ENCODE measurements around the gene FKBP11.
"Not testable (repeated sequence)": the region's sequence is repeated elsewhere in the genome, so short reads cannot be mapped to it uniquely, and the experiment has no call there.

The FKBP11 gene

DNA sequence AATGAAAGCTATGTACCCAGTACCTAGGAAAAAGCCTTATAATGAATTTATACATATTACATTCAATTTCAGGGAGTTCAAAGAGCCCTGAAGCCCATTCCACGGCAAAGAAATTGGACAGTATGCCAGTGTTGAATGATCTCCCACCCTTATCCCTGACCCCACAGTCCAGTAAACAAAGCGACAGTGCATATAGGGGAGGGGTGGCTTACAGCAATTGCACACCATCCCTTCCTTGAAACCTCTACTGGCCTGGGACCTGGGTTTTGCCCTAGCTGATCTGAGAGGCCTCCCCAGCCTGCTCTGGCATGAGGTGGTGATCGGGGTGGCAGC lies 42.4 kb downstream of the FKBP11 start:
- Histone ChIP-seq H3K27me3 (ENCODE audit: insufficient read depth, low read depth, severe bottlenecking) (no peaks in the 10 kb centered on the region), H3K4me3 (ENCODE audit: low read depth, low read length) (no peak overlapping the region), H3K9me3 (ENCODE audit: severe bottlenecking) (no peaks in the 10 kb centered on the region), H3K36me3 (no peaks in the 10 kb centered on the region), H3K27ac (no peak overlapping the region)
- TF ChIP-seq, protein P1, sequence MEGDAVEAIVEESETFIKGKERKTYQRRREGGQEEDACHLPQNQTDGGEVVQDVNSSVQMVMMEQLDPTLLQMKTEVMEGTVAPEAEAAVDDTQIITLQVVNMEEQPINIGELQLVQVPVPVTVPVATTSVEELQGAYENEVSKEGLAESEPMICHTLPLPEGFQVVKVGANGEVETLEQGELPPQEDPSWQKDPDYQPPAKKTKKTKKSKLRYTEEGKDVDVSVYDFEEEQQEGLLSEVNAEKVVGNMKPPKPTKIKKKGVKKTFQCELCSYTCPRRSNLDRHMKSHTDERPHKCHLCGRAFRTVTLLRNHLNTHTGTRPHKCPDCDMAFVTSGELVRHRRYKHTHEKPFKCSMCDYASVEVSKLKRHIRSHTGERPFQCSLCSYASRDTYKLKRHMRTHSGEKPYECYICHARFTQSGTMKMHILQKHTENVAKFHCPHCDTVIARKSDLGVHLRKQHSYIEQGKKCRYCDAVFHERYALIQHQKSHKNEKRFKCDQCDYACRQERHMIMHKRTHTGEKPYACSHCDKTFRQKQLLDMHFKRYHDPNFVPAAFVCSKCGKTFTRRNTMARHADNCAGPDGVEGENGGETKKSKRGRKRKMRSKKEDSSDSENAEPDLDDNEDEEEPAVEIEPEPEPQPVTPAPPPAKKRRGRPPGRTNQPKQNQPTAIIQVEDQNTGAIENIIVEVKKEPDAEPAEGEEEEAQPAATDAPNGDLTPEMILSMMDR (IDR thresholded peaks at IDR 0.05; ENCODE audit: low read depth, low read length) = no peak
- no peak for DNase-seq

DNA sequence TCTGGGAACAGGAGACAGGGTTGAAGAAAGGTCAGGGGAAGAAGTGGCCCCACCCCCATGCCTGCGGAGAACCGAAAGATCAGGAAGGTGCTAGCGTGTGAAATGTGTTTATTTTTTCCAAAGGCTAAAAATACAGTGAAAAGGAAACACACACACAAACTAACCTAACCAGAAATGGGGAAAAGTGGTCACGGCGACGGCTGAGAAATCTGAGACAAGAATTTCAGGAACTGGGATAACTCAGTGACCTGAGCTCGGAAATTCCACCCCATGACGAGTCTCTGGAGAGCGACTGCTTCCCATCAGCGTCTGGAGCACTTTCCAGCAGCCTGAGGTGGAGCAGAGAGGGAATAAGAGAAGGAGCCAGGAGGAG lies 43.0 kb downstream of the FKBP11 start:
- H3K27ac ChIP-seq = no peak overlapping the region
- TF ChIP-seq, protein P1 (IDR thresholded peaks at IDR 0.05; ENCODE audit: low read depth, low read length) = no peak

GRCh38 chr12:48881686-48882314 lies 43.5 kb downstream of the FKBP11 start:
- Histone ChIP-seq H3K9me3 (ENCODE audit: severe bottlenecking) (no peaks in the 10 kb centered on the region), H3K4me3 (ENCODE audit: low read depth, low read length) (no peak overlapping the region), H3K27me3 (ENCODE audit: insufficient read depth, low read depth, severe bottlenecking) (no peaks in the 10 kb centered on the region), H3K36me3 (no peaks in the 10 kb centered on the region), H3K27ac (no peak overlapping the region)
- TF ChIP-seq, protein P1 (IDR thresholded peaks at IDR 0.05; ENCODE audit: low read depth, low read length) = no peak
- DNase-seq = no peak

More for the DNA sequence above, 43.0 kb downstream of the FKBP11 start:
- H3K36me3 ChIP-seq = no peaks in the 10 kb centered on the region
- no peak for DNase-seq
- H3K27me3 ChIP-seq (ENCODE audit: insufficient read depth, low read depth, severe bottlenecking) = no peaks in the 10 kb centered on the region
- no peak overlapping the region for H3K4me3 ChIP-seq (ENCODE audit: low read depth, low read length)
- H3K9me3 ChIP-seq (ENCODE audit: severe bottlenecking) = no peaks in the 10 kb centered on the region

- H3K27me3 ChIP-seq (ENCODE audit: insufficient read depth, low read depth, severe bottlenecking) = no peaks in the 10 kb centered on the region
- no peak overlapping the region for H3K4me3 ChIP-seq (ENCODE audit: low read depth, low read length)
Measured at GRCh38 chr12:48880647-48881046, 44.6 kb downstream of the FKBP11 start.

GRCh38 chr12:48878548-48878947 lies 46.7 kb downstream of the FKBP11 start:
- Histone ChIP-seq H3K27ac (no peak overlapping the region), H3K4me3 (ENCODE audit: low read depth, low read length) (no peak overlapping the region), H3K36me3 (no peaks in the 10 kb centered on the region), H3K9me3 (ENCODE audit: severe bottlenecking) (no peaks in the 10 kb centered on the region), H3K27me3 (ENCODE audit: insufficient read depth, low read depth, severe bottlenecking) (no peaks in the 10 kb centered on the region)
- no peak for DNase-seq
- TF ChIP-seq, protein P1 (IDR thresholded peaks at IDR 0.05; ENCODE audit: low read depth, low read length) = no peak

More at GRCh38 chr12:48880647-48881046, 44.6 kb downstream of the FKBP11 start:
- Histone ChIP-seq H3K9me3 (ENCODE audit: severe bottlenecking) (no peaks in the 10 kb centered on the region), H3K27ac (no peak overlapping the region), H3K36me3 (no peaks in the 10 kb centered on the region)
- DNase-seq = no peak
- TF ChIP-seq, protein P1 (IDR thresholded peaks at IDR 0.05; ENCODE audit: low read depth, low read length) = no peak

DNA sequence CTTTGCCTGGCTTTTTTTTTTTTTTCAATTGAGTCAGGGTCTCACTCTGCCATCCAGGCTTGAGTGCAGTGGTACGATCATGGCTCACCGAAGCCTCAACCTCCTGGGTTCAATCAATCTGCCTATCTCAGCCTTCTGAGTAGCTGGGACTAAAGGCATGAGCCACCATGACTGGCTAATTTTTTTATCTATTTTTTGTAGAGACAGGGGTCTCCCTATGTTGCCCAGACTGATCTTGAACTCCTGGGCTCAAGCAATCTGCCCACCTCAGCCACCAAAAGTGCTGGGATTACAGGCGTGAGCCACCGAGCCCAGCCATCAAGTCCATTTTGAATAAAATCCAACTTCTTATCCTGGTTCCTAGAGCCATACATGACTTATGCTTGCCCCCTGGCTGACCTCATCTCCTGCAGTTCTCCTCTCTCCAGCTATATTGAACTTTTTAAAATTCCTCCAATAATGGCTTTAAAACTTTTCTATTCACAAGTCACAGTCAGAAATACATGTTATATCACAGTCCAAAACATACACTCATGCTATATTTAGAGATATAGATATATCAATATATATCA lies 49.3 kb downstream of the FKBP11 start:
- Histone ChIP-seq H3K27me3 (ENCODE audit: insufficient read depth, low read depth, severe bottlenecking) (no peaks in the 10 kb centered on the region), H3K4me3 (ENCODE audit: low read depth, low read length) (no peak overlapping the region), H3K36me3 (no peaks in the 10 kb centered on the region), H3K9me3 (ENCODE audit: severe bottlenecking) (no peaks in the 10 kb centered on the region), H3K27ac (no peak overlapping the region)
- no peak for DNase-seq
- TF ChIP-seq, protein P1 (IDR thresholded peaks at IDR 0.05; ENCODE audit: low read depth, low read length) = no peak

- not testable (repeated sequence) for DNase-seq; H3K36me3 ChIP-seq; H3K27me3 ChIP-seq (ENCODE audit: insufficient read depth, low read depth, severe bottlenecking); H3K4me3 ChIP-seq (ENCODE audit: low read depth, low read length); H3K27ac ChIP-seq; H3K9me3 ChIP-seq (ENCODE audit: severe bottlenecking)
Measured at GRCh38 chr12:48873534-48873933, 51.8 kb downstream of the FKBP11 start.

Data from WERI-Rb-1 (cell line).